Activated T-helper 17 cell treated with anti-CD3 and anti-CD28 coated beads, Interleukin-2, amount 50 U/mL, for 72 hours (primary cell): ENCODE data around the gene L3MBTL3. TPM values are rescaled to one million over a fixed set of nuclear protein-coding genes. Genes with fewer than 3 reads are reported as not detected.
"Not testable (repeated sequence)": the region's sequence is repeated elsewhere in the genome, so short reads cannot be mapped to it uniquely, and the experiment has no call there.

ENCODE experiments used
- ATAC-seq: fragments of 150-1000 bp; cut with Tn5 transposase; replicated peaks from 2 replicates; pipeline ENCODE4 v1.10.0; 2021; ENCODE audit warnings: mild to moderate bottlenecking, moderate library complexity
- H3K27ac Mint-ChIP-seq: one replicate; pipeline ENCODE4 v1.8.0; 2022; ENCODE audit warnings: mixed read lengths
- H3K27me3 Mint-ChIP-seq: one replicate; pipeline ENCODE4 v1.8.0; 2022; ENCODE audit warnings: mixed read lengths
- H3K36me3 Mint-ChIP-seq: one replicate; pipeline ENCODE4 v1.8.0; 2022; ENCODE audit warnings: low read depth, mild to moderate bottlenecking, mixed read lengths
- H3K4me1 Mint-ChIP-seq: one replicate; pipeline ENCODE4 v1.8.0; 2022; ENCODE audit warnings: mixed read lengths
- H3K4me3 Mint-ChIP-seq: one replicate; pipeline ENCODE4 v1.8.0; 2022; ENCODE audit warnings: mild to moderate bottlenecking, mixed read lengths
- H3K9me3 Mint-ChIP-seq: one replicate; pipeline ENCODE4 v1.8.0; 2022; ENCODE audit warnings: mixed read lengths
- total RNA-seq, 2 donors: library from RNA; stranded (reverse); gene quantifications; one replicate each; pipeline ENCODE4 v1.2.3, GENCODE V29; 2022

L3MBTL3 gene
- total RNA-seq, 2 donors from 2014 or later, result 4.4 to 5.9 TPM

GRCh38 chr6:130152908-130153510 lies 134.6 kb downstream of the L3MBTL3 start:
- Mint-ChIP-seq H3K36me3 (no peaks in the 10 kb centered on the region), H3K9me3 (no peaks in the 10 kb centered on the region), H3K4me3 (no peak overlapping the region), H3K27ac (no peak overlapping the region), H3K4me1 (no peaks in the 10 kb centered on the region), H3K27me3 (no peaks in the 10 kb centered on the region)
- no peak for ATAC-seq

- H3K4me3 Mint-ChIP-seq, result no peak overlapping the region
- ATAC-seq, result no peak
- H3K27ac Mint-ChIP-seq, result no peak overlapping the region
- no peaks in the 10 kb centered on the region for H3K27me3 Mint-ChIP-seq
- peaks cover 4% of the 10 kb centered on the region for H3K9me3 Mint-ChIP-seq
- no peaks in the 10 kb centered on the region for H3K4me1 Mint-ChIP-seq
- no peaks in the 10 kb centered on the region for H3K36me3 Mint-ChIP-seq
These were observed 138.5 kb downstream of the L3MBTL3 start for GRCh38 chr6:130156908-130157307.

GRCh38 chr6:130158056-130158455 lies 139.7 kb downstream of the L3MBTL3 start:
- Mint-ChIP-seq H3K27me3 (no peaks in the 10 kb centered on the region), H3K9me3 (peaks cover 4% of the 10 kb centered on the region), H3K27ac (no peak overlapping the region), H3K36me3 (no peaks in the 10 kb centered on the region), H3K4me3 (no peak overlapping the region), H3K4me1 (no peaks in the 10 kb centered on the region)
- ATAC-seq, result no peak

GRCh38 chr6:130158548-130158947 lies 140.2 kb downstream of the L3MBTL3 start:
- no peak for ATAC-seq
- Mint-ChIP-seq H3K27me3 (no peaks in the 10 kb centered on the region), H3K36me3 (no peaks in the 10 kb centered on the region), H3K9me3 (peaks cover 4% of the 10 kb centered on the region), H3K4me1 (no peaks in the 10 kb centered on the region), H3K4me3 (no peak overlapping the region), H3K27ac (no peak overlapping the region)

- no peak overlapping the region for H3K4me3 Mint-ChIP-seq
- ATAC-seq, result no peak
- no peaks in the 10 kb centered on the region for H3K4me1 Mint-ChIP-seq
- no peaks in the 10 kb centered on the region for H3K36me3 Mint-ChIP-seq
- H3K9me3 Mint-ChIP-seq, result peaks cover 4% of the 10 kb centered on the region
- no peak overlapping the region for H3K27ac Mint-ChIP-seq
- H3K27me3 Mint-ChIP-seq, result no peaks in the 10 kb centered on the region
These were observed 141.6 kb downstream of the L3MBTL3 start for GRCh38 chr6:130159956-130160355.

GRCh38 chr6:130161683-130162404 lies 143.5 kb downstream of the L3MBTL3 start:
- no peaks in the 10 kb centered on the region for H3K27me3 Mint-ChIP-seq
- peaks cover 4% of the 10 kb centered on the region for H3K9me3 Mint-ChIP-seq
- no peak overlapping the region for H3K4me3 Mint-ChIP-seq
- no peak for ATAC-seq
- no peak overlapping the region for H3K27ac Mint-ChIP-seq
- no peaks in the 10 kb centered on the region for H3K4me1 Mint-ChIP-seq
- H3K36me3 Mint-ChIP-seq, result no peaks in the 10 kb centered on the region

GRCh38 chr6:130162421-130162820 lies 144.0 kb downstream of the L3MBTL3 start:
- H3K4me3 Mint-ChIP-seq, result no peak overlapping the region
- H3K4me1 Mint-ChIP-seq, result no peaks in the 10 kb centered on the region
- no peaks in the 10 kb centered on the region for H3K27me3 Mint-ChIP-seq
- H3K9me3 Mint-ChIP-seq, result peaks cover 4% of the 10 kb centered on the region
- H3K36me3 Mint-ChIP-seq, result no peaks in the 10 kb centered on the region
- ATAC-seq, result no peak
- no peak overlapping the region for H3K27ac Mint-ChIP-seq

GRCh38 chr6:130163266-130163665 lies 144.9 kb downstream of the L3MBTL3 start:
- H3K36me3 Mint-ChIP-seq, result no peaks in the 10 kb centered on the region
- no peak for ATAC-seq
- no peaks in the 10 kb centered on the region for H3K4me1 Mint-ChIP-seq
- no peaks in the 10 kb centered on the region for H3K27me3 Mint-ChIP-seq
- no peak overlapping the region for H3K27ac Mint-ChIP-seq
- peaks cover 4% of the 10 kb centered on the region for H3K9me3 Mint-ChIP-seq
- no peak overlapping the region for H3K4me3 Mint-ChIP-seq

- Mint-ChIP-seq H3K4me3 (no peak overlapping the region), H3K27me3 (no peaks in the 10 kb centered on the region), H3K36me3 (no peaks in the 10 kb centered on the region), H3K9me3 (peaks cover 4% of the 10 kb centered on the region), H3K4me1 (no peaks in the 10 kb centered on the region), H3K27ac (no peak overlapping the region)
- ATAC-seq, result no peak
These were observed 145.9 kb downstream of the L3MBTL3 start for GRCh38 chr6:130164251-130164650.

GRCh38 chr6:130167655-130168054 lies 149.3 kb downstream of the L3MBTL3 start:
- Mint-ChIP-seq H3K27ac (no peak overlapping the region), H3K4me1 (no peaks in the 10 kb centered on the region), H3K9me3 (peaks cover 8% of the 10 kb centered on the region), H3K4me3 (no peak overlapping the region), H3K36me3 (no peaks in the 10 kb centered on the region), H3K27me3 (no peaks in the 10 kb centered on the region)
- no peak for ATAC-seq

- H3K4me1 Mint-ChIP-seq, H3K27ac Mint-ChIP-seq, H3K9me3 Mint-ChIP-seq, H3K4me3 Mint-ChIP-seq, H3K27me3 Mint-ChIP-seq, ATAC-seq, H3K36me3 Mint-ChIP-seq: not testable (repeated sequence)
These were observed 151.8 kb downstream of the L3MBTL3 start for GRCh38 chr6:130170160-130170559.

GRCh38 chr6:130173377-130174004 lies 155.1 kb downstream of the L3MBTL3 start:
- H3K4me3 Mint-ChIP-seq, H3K9me3 Mint-ChIP-seq, ATAC-seq, H3K27ac Mint-ChIP-seq, H3K27me3 Mint-ChIP-seq, H3K36me3 Mint-ChIP-seq, H3K4me1 Mint-ChIP-seq: not testable (repeated sequence)

- Mint-ChIP-seq H3K27ac (no peak overlapping the region), H3K9me3 (peaks cover 6% of the 10 kb centered on the region), H3K27me3 (no peaks in the 10 kb centered on the region), H3K36me3 (peaks cover 8% of the 10 kb centered on the region), H3K4me1 (no peaks in the 10 kb centered on the region), H3K4me3 (no peak overlapping the region)
- peak; percentile 21 for ATAC-seq
These were observed 158.0 kb downstream of the L3MBTL3 start for GRCh38 chr6:130176378-130176777.

GRCh38 chr6:130178692-130179091 lies 160.3 kb downstream of the L3MBTL3 start:
- H3K27ac Mint-ChIP-seq, result no peak overlapping the region
- no peaks in the 10 kb centered on the region for H3K27me3 Mint-ChIP-seq
- H3K36me3 Mint-ChIP-seq, result peaks cover 10% of the 10 kb centered on the region
- peaks cover 3% of the 10 kb centered on the region for H3K4me1 Mint-ChIP-seq
- ATAC-seq, result peak; percentile 24
- H3K4me3 Mint-ChIP-seq, result no peak overlapping the region
- H3K9me3 Mint-ChIP-seq, result no peaks in the 10 kb centered on the region

GRCh38 chr6:130182466-130182865 lies 164.1 kb downstream of the L3MBTL3 start:
- peaks cover 7% of the 10 kb centered on the region for H3K4me1 Mint-ChIP-seq
- no peaks in the 10 kb centered on the region for H3K9me3 Mint-ChIP-seq
- H3K36me3 Mint-ChIP-seq, result peaks cover 4% of the 10 kb centered on the region
- no peak overlapping the region for H3K27ac Mint-ChIP-seq
- H3K4me3 Mint-ChIP-seq, result peak overlapping the region; percentile 72
- H3K27me3 Mint-ChIP-seq, result no peaks in the 10 kb centered on the region
- no peak for ATAC-seq
